Left lung (tissue), 10 donors: Measurements from ENCODE around the gene FAM107B. TPM values are rescaled to one million over a fixed set of nuclear protein-coding genes. Genes with fewer than 3 reads are reported as not detected.
"Not testable (repeated sequence)": the region's sequence is repeated elsewhere in the genome, so short reads cannot be mapped to it uniquely, and the experiment has no call there.

ENCODE experiments used
- ATAC-seq: fragments of 200-7000 bp; cut with Tn5 transposase; one replicate; pipeline ENCODE4 v1.9.1; 2020; ENCODE audit warnings: moderate library complexity
- DNase-seq, 4 donors: peaks; one replicate each; pipeline ENCODE4 v3.0.0-alpha.2; 2013 to 2020
- H3K27ac ChIP-seq, 2 donors: fragments of 200-600 bp; sonication (generic) in 1 of 2; one replicate each; pipeline versions ENCODE4 v1.5.0 to v1.8.0; 2020 to 2021
- H3K27me3 ChIP-seq, 2 donors: fragments of 200-600 bp; sonication (generic) in 1 of 2; one replicate each; pipeline versions ENCODE4 v1.5.0 to v1.8.0; 2020 to 2021
- H3K36me3 ChIP-seq, 2 donors: fragments of 200-600 bp; sonication (generic) in 1 of 2; one replicate each; pipeline versions ENCODE4 v1.5.0 to v1.8.0; 2020 to 2021
- H3K4me1 ChIP-seq, 2 donors: fragments of 200-600 bp; one replicate each; pipeline ENCODE4 v1.8.0; 2021
- H3K4me3 ChIP-seq, 2 donors: fragments of 200-600 bp; sonication (generic) in 1 of 2; one replicate each; pipeline versions ENCODE4 v1.5.0 to v1.8.0; 2020 to 2021; ENCODE audit warnings: mild to moderate bottlenecking in 1 of 2
- H3K9me3 ChIP-seq, 2 donors: fragments of 200-600 bp; sonication (generic) in 1 of 2; one replicate each; pipeline versions ENCODE4 v1.5.0 to v1.8.0; 2020 to 2021
- CTCF ChIP-seq, 2 donors: fragments of 200-600 bp; sonication (generic) in 1 of 2; IDR thresholded peaks; one replicate each; pipeline versions ENCODE4 v1.5.0 to v1.8.0; 2021; ENCODE audit warnings: antibody characterized with exemption in 2 of 2
- intact Hi-C, 2 donors: fragments of 100-400 bp; cut with DNase I; formaldehyde crosslinking; loops; one replicate each; pipeline versions ENCODE4 v1.11.2 to v1.14.2; 2022
- polyA plus RNA-seq, 6 donors: library from polyadenylated mRNA; unstranded; fragments of 120-200 nt; gene quantifications; one replicate each; pipeline ENCODE4 v1.2.1, GENCODE V29; 2013; ENCODE audit not compliant: insufficient read length in 6 of 6
- total RNA-seq, 2 donors: library from RNA; stranded (reverse); fragmentation: NEBNext Ultra II Directional; extraction: Animal tissue kit (Norgen Biotek cat#: 25700); gene quantifications; one replicate each; pipeline ENCODE4 v1.2.1, GENCODE V29; 2021
- donor health status: DM: no; HTN: yes; CAD: no.
- donor health status: DM: no; HTN: no; CAD: no.

FAM107B gene
- total and polyA plus RNA-seq, 8 donors, result 66.2 to 93.6 (median 83.0) TPM

- Histone ChIP-seq H3K27me3 (no peaks in the 10 kb centered on the region), H3K27ac (no peak overlapping the region), H3K36me3 (no peaks in the 10 kb centered on the region), H3K9me3 (no peaks in the 10 kb centered on the region), H3K4me1 (peaks cover 0 to 5% of the 10 kb centered on the region in 2 donors), H3K4me3 (no peak overlapping the region)
- no peak for ATAC-seq
- no peak for DNase-seq
- intact Hi-C loops, result loop anchor here in 1 of 2 donors (10.0 kb wide), 1 partner anchor 317 kb away; no protein-coding TSS in a partner anchor
- no peak for TF ChIP-seq CTCF (IDR thresholded peaks at IDR 0.05)
Observed at GRCh38 chr10:14821635-14822375, 47.1 kb upstream of the FAM107B start.

GRCh38 chr10:14820775-14821154 is 46.1 kb upstream of the FAM107B start:
- TF ChIP-seq CTCF (IDR thresholded peaks at IDR 0.05), result no peak
- intact Hi-C loops, result loop anchor here in 1 of 2 donors (10.0 kb wide), 1 partner anchor 316 kb away; no protein-coding TSS in a partner anchor
- Histone ChIP-seq H3K27me3 (no peaks in the 10 kb centered on the region), H3K4me3 (no peak overlapping the region), H3K9me3 (no peaks in the 10 kb centered on the region), H3K36me3 (no peaks in the 10 kb centered on the region), H3K27ac (no peak overlapping the region), H3K4me1 (peaks cover 0 to 5% of the 10 kb centered on the region in 2 donors)
- ATAC-seq (no peak), DNase-seq (no peak)

GRCh38 chr10:14820010-14820774 is 45.5 kb upstream of the FAM107B start:
- H3K27me3 ChIP-seq, result no peaks in the 10 kb centered on the region
- no peaks in the 10 kb centered on the region for H3K9me3 ChIP-seq

GRCh38 chr10:14816717-14817116 is 42.0 kb upstream of the FAM107B start:
- intact Hi-C loops, ATAC-seq, H3K27ac ChIP-seq, H3K4me3 ChIP-seq, H3K36me3 ChIP-seq, DNase-seq, H3K4me1 ChIP-seq, H3K9me3 ChIP-seq, H3K27me3 ChIP-seq: not testable (repeated sequence)

More at GRCh38 chr10:14820010-14820774, 45.5 kb upstream of the FAM107B start:
- TF ChIP-seq CTCF (IDR thresholded peaks at IDR 0.05), result no peak
- no peak for DNase-seq
- intact Hi-C loops, result loop anchor here in 1 of 2 donors (10.0 kb wide), 1 partner anchor 315 kb away; no protein-coding TSS in a partner anchor
- Histone ChIP-seq H3K27ac (no peak overlapping the region), H3K36me3 (no peaks in the 10 kb centered on the region), H3K4me1 (peaks cover 0 to 5% of the 10 kb centered on the region in 2 donors), H3K4me3 (no peak overlapping the region)
- peak; percentile 41 for ATAC-seq

- ATAC-seq (no peak), DNase-seq (no peak)
- Histone ChIP-seq H3K4me1 (peaks cover 0 to 5% of the 10 kb centered on the region in 2 donors), H3K4me3 (no peak overlapping the region), H3K9me3 (no peaks in the 10 kb centered on the region), H3K27me3 (no peaks in the 10 kb centered on the region), H3K36me3 (no peaks in the 10 kb centered on the region), H3K27ac (no peak overlapping the region)
- intact Hi-C loops, result no loop called here
- TF ChIP-seq CTCF (IDR thresholded peaks at IDR 0.05), result no peak
Observed at GRCh38 chr10:14815681-14816080, 41.0 kb upstream of the FAM107B start.
